GM18519 (cell line): ENCODE data around the gene ANXA9.

Experiments
- ATAC-seq: cut with Tn5 transposase; IDR thresholded peaks from one replicate; pipeline ENCODE4 v1.9.1; 2021; ENCODE audit warnings: mild to moderate bottlenecking, moderate library complexity; ENCODE audit not compliant: unreplicated experiment, low FRiP score

Gene ANXA9

DNA sequence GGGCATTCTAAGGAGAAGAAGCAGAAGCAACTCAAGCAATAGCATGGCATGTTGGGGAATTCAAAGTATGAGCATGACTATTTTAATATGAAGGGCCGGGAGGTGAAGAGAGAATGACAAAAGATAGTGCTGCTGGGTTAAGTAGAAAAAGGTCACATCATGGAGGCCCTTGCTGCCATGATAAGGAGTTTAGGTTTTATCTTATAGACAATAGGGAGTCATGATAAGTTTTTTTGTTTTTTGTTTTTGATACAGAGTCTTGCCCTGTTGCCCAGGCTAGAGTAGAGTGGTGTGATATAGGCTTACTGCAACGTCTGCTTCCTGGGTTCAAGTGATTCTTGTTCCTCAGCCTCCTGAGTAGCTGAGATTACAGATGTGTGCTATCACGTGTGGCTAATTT, 57.4 kb downstream of the ANXA9 start:
- ATAC-seq, result no peak

DNA sequence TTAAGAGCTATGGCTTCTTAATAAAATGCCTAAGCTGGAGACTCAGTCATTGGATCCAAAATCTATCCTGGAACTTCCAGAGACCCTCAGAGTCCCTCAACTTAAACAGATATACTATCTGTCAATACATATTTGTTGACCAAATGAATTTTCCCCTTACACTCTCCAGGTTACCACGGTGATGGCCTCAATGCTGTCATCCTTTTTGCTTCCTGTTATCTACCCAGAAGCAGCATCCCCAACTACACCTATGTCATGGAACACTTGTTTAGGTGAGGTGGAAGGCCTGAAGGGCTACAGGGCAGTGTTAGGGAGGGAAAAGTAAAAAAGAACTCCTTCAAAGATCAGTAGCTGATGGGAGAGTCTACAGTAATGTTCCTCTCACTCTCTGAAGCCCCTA, 61.1 kb downstream of the ANXA9 start:
- no peak for ATAC-seq
